ENCODE results near the gene SNED1.

- TF ChIP-seq, protein P1, sequence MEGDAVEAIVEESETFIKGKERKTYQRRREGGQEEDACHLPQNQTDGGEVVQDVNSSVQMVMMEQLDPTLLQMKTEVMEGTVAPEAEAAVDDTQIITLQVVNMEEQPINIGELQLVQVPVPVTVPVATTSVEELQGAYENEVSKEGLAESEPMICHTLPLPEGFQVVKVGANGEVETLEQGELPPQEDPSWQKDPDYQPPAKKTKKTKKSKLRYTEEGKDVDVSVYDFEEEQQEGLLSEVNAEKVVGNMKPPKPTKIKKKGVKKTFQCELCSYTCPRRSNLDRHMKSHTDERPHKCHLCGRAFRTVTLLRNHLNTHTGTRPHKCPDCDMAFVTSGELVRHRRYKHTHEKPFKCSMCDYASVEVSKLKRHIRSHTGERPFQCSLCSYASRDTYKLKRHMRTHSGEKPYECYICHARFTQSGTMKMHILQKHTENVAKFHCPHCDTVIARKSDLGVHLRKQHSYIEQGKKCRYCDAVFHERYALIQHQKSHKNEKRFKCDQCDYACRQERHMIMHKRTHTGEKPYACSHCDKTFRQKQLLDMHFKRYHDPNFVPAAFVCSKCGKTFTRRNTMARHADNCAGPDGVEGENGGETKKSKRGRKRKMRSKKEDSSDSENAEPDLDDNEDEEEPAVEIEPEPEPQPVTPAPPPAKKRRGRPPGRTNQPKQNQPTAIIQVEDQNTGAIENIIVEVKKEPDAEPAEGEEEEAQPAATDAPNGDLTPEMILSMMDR (IDR thresholded peaks at IDR 0.05): no peak
- TF ChIP-seq POLR2AphosphoS5 (IDR thresholded peaks at IDR 0.05) (no peak), POLR2A (IDR thresholded peaks at IDR 0.05) (no peak)
These were observed 39.0 kb upstream of the SNED1 start for GRCh38 chr2:240959214-240959940.

Data from sigmoid colon (tissue), 4 donors.